BJ (cell line): Measurements from ENCODE around the gene IL10. TPM values are rescaled to one million over a fixed set of nuclear protein-coding genes. Genes with fewer than 3 reads are reported as not detected.

ENCODE experiments used
- CTCF ChIA-PET: fragments of 350-600 bp; formaldehyde crosslinking; extraction: SDS; loops from one replicate; lab custom pipeline; 2021; ENCODE audit warnings: antibody characterized with exemption, inconsistent platforms; lab: Yijun Ruan, JAX
- POLR2A ChIA-PET: fragments of 300-600 bp; sonication (Branson Sonifier 250); formaldehyde crosslinking; extraction: SDS; loops from one replicate; lab custom pipeline; 2021; ENCODE audit warnings: antibody characterized with exemption; lab: Charles Lee
- DNase-seq: peaks from one replicate; pipeline ENCODE4 v3.0.0-alpha.2; 2011; ENCODE audit warnings: low read depth
- H3K27me3 ChIP-seq: 2 replicates; pipeline ENCODE4 v1.6.0; 2011; ENCODE audit warnings: low read length; ENCODE audit not compliant: control insufficient read depth, insufficient read depth
- H3K36me3 ChIP-seq: 2 replicates; pipeline ENCODE4 v1.5.1; 2011; ENCODE audit warnings: low read length; ENCODE audit not compliant: control insufficient read depth, insufficient read depth
- H3K4me3 ChIP-seq: 2 replicates; pipeline ENCODE4 v1.5.1; 2011; ENCODE audit warnings: low read depth, mild to moderate bottlenecking, control low read depth, low read length
- CTCF ChIP-seq: IDR thresholded peaks from 2 replicates; pipeline ENCODE4 v1.5.1; 2011; ENCODE audit warnings: low read depth, mild to moderate bottlenecking, control low read depth, inconsistent platforms, low read length, moderate library complexity; ENCODE audit not compliant: insufficient read depth
- polyA plus RNA-seq: library from polyadenylated mRNA; depleted of rRNA; stranded (reverse); fragments of >200 nt; gene quantifications from 2 replicates; pipeline ENCODE4 v1.2.3, GENCODE V29; 2011

The IL10 gene
- polyA plus RNA-seq, 1 experiment: not detected

- CTCF ChIA-PET: interaction anchor here (1.3 to 8.8 kb wide), 7 partner anchors 11 to 139 kb away, joined by 4 to 101 read pairs (median 6); no protein-coding TSS in a partner anchor
Observed at GRCh38 chr1:206803221-206803730, 31.0 kb upstream of the IL10 start.

DNA sequence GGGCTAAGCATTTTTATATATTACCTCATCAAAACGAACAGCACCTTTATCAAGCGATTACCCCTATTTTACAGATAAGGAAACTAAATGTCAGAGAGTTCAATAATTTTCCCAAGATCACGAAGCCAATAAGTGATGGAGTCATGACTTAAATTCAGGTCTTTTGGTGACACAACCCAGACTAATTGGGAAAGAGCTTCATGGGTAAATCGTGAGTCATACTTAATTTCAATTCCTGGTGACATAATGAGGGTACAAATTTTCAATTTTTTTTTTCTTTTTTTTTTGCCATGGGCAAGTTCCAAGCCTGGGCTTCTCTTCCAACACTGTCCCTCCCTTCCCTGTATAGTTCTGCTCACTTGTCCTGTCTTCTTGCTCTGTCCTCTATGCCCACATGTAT, 30.1 kb upstream of the IL10 start:
- DNase-seq: no peak

More at GRCh38 chr1:206803221-206803730, 31.0 kb upstream of the IL10 start:
- Histone ChIP-seq H3K27me3 (0 out of 2 replicates have a peak, but pooled peaks cover 1% of the 10 kb centered on the region), H3K4me3 (no peak overlapping the region), H3K36me3 (no peaks in the 10 kb centered on the region)
- POLR2A ChIA-PET: no interaction called here
- no peak for TF ChIP-seq CTCF
- no peak for DNase-seq

GRCh38 chr1:206801467-206801866, 29.2 kb upstream of the IL10 start:
- Histone ChIP-seq H3K4me3 (no peak overlapping the region), H3K27me3 (no peaks in the 10 kb centered on the region), H3K36me3 (no peaks in the 10 kb centered on the region)
- POLR2A ChIA-PET: no interaction called here
- TF ChIP-seq CTCF: no peak
- DNase-seq: no peak
- CTCF ChIA-PET: interaction anchor here (0.6 to 8.8 kb wide), 6 partner anchors 14 to 138 kb away, joined by 3 to 101 read pairs (median 5); no protein-coding TSS in a partner anchor

More for the DNA sequence above, 30.1 kb upstream of the IL10 start:
- H3K27me3 ChIP-seq: 0 out of 2 replicates have a peak, but pooled peaks cover 1% of the 10 kb centered on the region
- H3K36me3 ChIP-seq: no peaks in the 10 kb centered on the region
- ChIA-PET POLR2A (no interaction called here), CTCF (interaction anchor here (0.6 to 8.8 kb wide), 6 partner anchors 12 to 110 kb away, joined by 3 to 101 read pairs (median 6); no protein-coding TSS in a partner anchor)
- no peak for TF ChIP-seq CTCF
- H3K4me3 ChIP-seq: no peak overlapping the region

GRCh38 chr1:206800891-206801290, 28.6 kb upstream of the IL10 start:
- ChIA-PET CTCF (interaction anchor here (0.6 to 4.4 kb wide), 4 partner anchors 66 to 138 kb away, joined by 3 to 21 read pairs (median 5); no protein-coding TSS in a partner anchor), POLR2A (no interaction called here)
- DNase-seq: no peak
- H3K36me3 ChIP-seq: no peaks in the 10 kb centered on the region
- no peak overlapping the region for H3K4me3 ChIP-seq
- TF ChIP-seq CTCF: no peak
- H3K27me3 ChIP-seq: no peaks in the 10 kb centered on the region

DNA sequence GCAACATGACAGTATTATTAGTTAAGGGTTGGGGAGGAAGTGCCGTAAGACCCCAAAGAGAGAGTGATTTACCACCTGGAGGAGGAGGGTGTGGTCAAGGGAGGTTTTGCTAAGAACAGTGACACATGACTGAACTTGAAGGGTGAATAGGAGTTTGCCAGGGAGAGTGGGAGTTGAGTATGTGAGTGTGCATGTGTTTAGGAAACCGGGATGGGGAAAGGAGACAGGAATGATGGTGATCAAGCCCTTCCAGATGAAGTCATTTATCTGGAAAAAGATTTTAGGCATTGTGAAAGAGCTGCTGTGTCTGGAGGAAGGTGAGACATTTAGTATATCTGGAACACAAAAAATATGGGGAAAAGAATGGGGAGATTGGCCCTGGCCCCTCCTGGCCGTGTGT, 28.1 kb upstream of the IL10 start:
- Histone ChIP-seq H3K4me3 (no peak overlapping the region), H3K36me3 (no peaks in the 10 kb centered on the region), H3K27me3 (no peaks in the 10 kb centered on the region)
- CTCF ChIA-PET: interaction anchor here (1.1 to 4.4 kb wide), 3 partner anchors 9 to 81 kb away, joined by 5 to 21 read pairs (median 6); no protein-coding TSS in a partner anchor
- TF ChIP-seq CTCF: no peak
- POLR2A ChIA-PET: no interaction called here
- no peak for DNase-seq
